Inferior parietal cortex (tissue), 1 donor: ENCODE results near the gene LRRC8D.

Source experiments
- DNase-seq: peaks from one replicate; pipeline ENCODE4 v3.0.0-alpha.2; 2016; ENCODE audit errors: extremely low spot score

The LRRC8D gene

DNA sequence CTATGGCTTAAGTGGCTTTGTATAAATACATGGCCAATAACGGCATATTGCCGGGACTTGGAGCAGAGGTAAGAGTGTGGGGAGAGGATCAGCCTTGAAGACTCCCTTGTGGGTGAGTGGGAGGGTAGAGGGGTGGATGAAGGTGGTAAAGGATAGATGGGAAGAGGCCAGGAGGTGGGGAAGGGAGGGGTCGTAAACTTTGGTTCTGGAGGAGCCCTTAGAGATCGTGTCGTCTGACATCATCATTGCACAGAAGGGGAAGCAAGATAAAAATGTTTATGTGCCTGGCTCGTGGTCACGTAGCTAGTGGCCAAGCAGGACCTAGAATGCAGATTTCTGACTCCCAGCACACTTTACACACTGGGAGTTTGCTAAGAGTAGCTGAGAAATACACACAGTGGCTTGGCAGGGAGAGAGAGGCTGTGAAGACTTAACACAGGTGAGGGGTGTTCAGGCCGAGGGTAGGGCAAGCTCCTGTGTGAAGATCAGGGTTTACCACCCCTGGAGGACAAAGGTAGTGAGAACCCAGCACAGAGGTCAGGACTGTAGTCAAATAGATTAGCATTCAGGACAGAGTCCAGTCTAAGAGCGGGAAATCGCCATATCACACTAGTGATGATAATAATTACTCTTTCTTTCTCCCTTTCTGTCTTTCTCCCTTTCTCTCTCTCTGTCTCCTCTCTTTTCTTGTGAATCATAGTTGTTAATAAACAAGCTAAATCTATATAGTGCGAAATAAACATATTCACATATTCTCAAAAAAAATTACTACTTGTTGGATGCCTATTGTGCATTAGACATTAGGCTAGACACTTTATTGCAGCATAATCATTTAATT lies 75.5 kb downstream of the LRRC8D start:
- DNase-seq = no peak

DNA sequence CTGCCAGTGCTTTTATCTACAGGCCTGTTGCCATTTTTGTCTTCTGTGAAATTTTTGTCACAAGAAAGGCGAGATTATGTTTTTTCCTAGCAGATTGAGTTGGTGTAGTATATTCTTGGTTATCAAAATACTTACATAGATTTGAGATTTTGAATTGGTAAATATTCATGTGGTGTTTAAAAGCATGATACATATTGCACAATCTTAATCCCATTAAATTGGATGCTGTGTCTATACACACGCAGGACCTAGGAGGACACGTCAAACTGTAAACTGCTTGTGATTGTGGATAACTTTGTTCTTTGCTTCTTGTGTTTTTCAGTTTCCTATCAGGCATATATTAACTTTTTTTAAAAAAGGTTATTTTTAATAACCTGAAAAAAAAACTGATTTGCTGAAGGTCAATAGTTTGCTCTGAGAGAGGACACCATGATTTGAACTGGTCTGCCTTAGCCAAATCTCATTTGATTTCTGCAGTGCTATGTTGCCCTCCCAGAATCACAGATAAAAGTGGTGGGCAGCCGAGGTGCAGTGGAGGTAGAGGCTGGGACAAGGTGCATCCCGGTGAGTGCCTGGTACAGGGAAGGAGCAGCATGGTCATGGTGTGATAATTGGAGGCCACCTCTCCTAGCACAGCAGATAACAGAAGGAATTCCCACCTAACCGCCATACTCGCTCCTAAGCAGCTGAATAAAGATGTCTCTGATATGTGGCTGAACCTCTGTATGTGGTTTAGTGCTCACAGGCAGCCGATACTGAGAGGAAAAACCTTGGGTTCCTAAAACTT lies 76.7 kb downstream of the LRRC8D start:
- no peak for DNase-seq

DNA sequence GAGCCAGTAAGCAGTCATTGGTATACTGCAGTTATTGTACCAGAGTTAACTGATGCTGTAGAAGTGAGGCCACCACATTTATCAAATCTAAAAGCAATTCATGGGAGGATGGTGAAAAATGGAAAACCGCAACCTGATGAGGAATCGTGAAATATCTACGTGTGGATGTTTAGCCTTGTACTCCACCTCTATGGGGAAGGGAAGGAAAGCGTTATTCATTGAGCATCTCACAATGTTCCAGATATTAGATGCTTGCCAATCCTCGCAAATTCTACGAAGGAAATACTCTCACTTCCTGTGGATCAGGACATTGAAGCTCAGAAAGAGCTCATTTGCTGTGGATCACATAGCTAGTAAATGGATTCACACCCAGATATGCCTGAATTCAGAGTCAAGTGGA lies 77.3 kb downstream of the LRRC8D start:
- DNase-seq = no peak

DNA sequence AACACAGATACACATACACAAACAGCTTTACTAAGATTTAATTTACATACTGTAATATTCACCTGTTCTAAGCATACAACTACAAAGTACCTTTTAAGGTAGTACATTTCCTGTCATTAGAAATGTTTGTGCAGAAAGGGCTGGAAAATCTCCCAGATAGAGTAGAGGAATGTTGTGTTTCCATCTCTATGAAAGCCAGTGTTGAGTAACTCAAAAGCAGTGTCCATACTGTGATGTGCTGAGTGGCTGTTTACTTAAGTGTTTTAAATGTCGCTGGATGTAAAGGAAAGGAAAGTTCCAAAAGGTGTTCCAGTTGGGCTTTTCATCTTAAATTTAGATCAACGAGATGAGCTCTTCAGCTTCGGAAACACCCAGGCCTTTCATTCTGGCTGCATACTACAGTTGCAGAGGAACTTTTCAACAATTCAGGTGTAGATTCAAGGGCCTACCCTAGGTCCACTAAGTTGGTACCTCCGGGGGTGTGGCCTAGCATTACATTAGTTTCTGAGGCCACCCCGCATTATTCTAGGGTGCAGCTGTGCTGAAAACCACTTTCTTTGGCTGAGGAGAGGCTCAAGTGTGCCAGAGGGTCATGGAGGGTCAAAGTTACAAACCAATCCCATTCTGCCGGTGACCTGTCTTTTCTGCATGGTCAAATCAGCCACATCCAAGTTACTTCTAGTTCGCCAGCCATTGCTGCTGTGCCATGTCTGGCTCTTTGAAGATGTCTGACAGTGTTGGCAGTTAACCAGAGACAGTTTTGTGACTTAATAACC lies 78.1 kb downstream of the LRRC8D start:
- no peak for DNase-seq

DNA sequence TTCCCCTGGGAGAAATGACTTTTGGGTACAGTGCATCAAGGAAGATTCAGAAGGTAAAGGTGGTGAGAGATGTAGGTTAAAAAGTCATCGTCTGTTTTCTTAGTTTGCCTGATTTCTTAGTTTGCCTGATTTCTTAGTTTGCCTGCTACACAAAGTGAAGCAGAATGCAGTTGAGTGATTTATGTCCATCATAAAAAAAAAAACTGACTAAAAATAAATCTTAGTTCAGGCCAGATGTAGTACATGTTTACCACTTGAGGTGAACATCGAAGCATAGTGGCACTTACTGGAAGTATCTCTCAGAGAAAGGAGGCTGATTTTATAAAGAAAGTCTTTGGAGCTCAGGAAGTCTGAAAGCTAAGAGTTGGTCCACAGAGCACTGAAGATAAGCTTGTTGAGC lies 79.5 kb downstream of the LRRC8D start:
- no peak for DNase-seq

DNA sequence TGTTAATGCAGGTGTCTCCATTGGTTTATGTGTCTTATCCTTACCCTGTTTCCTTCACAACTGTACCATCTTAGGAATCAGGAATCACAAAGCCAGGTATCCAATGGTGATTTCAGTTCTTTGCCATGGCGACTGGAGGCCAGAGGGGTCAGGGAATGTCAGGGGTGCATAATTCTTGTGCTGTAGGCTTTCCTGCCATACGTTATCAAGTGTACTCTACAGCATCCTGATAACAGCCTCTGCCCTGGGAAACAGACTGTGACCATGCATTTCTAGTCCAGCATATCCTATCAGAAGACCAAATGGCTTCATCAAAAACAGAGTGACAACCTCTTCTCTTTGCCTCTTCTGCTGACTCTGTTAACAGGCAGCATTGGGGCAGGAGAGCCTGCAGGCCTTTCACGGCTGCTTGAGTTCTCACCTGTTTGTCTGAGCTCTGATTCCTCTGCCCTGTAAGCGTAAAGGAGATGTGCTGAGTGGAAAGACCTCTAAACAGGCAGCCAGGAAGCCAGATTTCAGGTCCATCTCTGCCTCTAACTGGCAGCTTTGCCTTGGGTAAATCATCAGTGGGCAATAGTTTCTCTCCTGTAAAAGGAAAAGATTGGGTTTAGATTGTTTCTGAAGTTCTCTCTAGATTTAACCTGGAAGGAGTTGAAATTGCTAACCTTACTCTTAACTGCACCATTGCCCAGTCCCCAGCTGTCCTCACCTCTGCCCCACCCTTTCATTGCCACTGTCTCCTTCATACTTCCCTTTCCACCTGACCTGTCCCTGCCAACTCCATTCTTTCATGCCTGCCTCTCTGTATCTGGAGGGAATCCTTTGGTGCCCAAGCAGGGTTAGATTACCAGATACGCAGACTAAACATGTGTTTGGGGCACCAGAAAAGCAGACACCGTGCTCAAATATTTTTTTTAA lies 80.2 kb downstream of the LRRC8D start:
- no peak for DNase-seq

DNA sequence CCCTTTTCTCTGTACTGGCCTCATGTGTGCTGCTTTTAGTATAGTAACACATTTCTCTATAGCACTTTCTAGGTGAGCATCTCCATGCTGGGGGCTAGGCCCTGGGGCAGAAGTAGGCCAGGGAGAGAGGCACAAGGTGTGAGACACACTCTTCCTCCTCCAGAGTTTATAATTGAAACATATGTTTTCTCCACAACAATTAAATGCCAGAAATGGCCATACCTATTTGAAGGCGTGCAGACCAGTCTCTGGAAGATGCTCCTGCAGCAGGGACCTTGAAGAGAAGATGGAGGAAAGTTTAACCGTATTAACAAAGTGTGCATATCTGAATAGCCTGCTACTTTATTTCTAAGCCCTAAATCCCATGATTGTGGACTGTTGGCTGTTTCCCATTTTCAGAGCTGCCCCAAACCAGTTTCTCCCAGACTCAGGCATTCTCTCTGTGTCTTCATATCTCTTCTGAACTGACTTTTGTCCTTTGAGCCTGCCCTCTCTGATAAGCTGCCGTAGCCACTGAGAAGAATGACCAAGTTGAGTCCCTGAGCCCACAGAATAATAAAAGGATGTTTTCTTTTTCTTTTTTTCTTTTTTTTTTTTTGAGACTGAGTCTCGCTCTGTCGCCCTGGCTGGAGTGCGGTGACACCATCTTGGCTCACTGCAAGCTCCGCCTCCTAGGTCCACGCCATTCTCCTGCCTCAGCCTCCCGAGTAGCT lies 81.3 kb downstream of the LRRC8D start:
- no peak for DNase-seq

DNA sequence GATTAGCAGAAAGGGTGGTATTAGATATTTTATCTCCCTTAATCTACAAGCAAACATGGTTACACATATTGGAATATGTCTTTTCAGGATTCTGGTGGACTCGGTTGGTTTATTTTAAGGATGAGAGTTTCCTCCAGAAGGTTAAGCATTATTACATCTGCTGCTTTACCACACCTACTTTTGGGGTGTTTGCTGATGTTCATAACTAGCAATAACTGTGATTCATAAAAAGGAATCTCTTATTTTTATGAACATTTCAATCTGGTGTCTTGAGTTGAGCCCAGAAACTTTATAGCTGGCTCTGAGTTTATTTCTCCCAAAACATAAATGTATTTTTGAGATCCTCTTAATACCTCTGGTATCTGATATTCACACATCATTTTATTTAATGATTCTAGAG lies 82.7 kb downstream of the LRRC8D start:
- no peak for DNase-seq

DNA sequence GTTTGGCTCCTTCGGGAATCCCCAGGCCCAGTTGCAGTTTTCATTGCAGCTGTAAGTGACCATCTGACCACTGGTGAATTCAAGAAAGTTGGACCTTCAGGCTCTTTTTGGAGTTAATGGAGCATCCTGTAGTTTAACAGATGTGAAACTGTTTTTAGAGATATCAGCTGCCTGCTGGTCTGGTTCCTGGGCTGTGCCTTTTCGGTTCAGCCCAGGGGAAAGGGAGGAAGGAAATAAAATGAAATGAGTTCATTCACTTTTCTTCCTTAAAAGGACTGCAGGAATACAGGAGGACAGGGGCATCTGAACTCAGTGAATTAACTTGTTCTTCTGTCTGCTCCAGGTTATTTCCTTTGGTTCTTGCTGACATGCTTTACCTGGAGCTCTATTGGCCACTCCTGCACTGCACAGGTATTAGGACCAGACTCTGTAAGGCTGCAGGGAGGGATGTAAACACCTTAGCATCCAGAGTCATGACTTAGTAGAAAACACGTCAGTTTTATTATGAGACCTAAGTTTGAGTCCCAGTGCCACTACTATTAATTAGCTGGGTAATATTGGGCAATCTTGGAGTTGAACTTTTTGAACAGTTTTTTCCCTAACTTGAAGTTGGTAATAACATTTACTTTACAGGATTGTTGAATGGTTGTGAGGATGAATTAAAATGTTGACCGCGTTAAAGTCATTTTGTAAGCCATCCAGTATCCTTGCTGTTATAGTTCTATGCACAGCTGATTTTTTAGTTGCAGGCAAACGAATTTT lies 83.6 kb downstream of the LRRC8D start:
- DNase-seq = no peak

DNA sequence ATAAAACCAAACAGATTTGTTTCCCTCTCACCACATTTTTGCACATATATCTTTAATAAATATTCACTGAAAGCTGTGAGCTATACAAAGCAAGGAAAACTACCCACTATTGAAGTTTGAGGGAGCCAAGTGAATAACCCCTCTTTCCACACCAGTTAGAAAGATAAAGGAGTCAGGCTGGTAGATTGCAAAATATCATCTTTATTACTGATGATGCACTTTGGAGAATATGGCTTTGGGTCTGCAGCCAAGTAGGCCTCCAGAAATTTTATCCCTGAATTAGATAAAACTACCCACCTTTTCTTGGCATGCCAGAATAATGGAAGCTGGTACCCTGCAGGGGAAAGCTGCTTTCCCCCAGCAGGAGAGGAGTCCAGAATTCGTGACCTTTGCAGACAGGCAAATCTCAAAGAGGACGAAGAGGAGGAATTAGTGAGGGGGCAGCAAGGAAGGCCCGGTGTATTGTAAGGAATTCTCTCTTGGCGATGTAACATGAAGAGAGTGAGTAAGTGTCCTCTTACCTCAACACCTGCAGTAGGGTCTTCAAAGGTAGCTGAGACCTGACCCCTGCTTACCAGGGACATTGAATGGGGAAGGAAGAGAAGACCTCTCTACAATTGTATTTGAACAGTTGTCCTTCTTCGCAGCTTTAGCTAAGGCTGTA lies 84.7 kb downstream of the LRRC8D start:
- DNase-seq = no peak

DNA sequence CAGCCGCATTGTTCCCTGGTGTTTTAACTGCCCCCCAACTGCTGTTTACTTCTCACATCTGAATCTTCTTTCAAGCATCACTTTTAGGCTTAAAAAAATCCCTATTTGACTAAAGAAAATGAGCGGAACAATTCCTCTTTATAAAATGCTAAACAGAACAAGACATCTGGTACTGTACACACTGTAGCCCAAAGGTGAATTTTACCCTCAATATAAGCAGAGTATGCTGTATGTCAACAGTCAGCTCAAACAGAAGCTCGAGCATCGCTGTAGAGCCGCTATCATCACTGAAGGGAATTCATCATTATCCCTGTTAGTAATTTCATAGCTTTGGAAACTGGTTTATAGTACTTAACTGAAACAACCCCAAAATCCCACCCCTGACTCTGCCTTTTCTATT lies 85.3 kb downstream of the LRRC8D start:
- no peak for DNase-seq

DNA sequence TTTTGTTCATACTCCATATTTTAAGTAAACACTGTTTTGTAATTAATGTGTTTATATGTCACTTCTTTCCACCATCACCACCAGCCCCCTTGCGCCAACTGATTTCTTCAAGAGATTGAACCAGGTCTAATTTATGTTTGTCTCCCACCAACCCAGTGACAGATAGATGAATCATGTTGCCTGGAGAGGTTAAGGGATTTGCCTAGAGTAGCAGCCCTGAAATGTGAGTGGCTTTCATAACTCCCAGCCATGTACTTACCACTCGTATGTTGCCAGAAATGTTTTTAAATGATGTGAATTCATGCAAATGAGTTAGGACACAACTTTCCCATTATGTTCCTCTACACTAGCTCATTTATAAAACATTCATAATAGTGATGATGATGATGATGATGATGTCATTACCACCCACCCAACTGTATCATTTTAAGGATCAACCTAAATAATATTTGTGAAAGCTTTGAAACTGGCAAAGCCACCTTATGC lies 86.9 kb downstream of the LRRC8D start:
- no peak for DNase-seq

DNA sequence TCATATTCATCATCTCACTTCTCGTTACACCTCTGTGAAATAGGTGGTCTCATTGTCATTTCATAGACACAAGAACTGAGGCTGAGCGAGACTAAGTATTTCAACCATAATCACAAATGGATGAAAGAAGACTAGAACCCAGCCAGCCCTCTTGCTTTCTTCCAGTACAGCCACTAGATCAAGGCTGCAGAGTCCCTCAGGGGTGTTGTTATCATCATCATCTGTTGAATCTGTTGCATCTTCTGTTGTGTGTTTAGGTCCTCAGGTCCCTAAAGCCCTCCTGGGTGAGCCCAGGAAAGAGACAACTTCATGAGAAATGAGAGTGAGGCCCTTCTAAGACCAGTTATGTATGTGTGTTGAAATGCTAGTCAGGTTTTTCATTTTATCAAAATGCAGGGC lies 87.4 kb downstream of the LRRC8D start:
- DNase-seq = no peak

DNA sequence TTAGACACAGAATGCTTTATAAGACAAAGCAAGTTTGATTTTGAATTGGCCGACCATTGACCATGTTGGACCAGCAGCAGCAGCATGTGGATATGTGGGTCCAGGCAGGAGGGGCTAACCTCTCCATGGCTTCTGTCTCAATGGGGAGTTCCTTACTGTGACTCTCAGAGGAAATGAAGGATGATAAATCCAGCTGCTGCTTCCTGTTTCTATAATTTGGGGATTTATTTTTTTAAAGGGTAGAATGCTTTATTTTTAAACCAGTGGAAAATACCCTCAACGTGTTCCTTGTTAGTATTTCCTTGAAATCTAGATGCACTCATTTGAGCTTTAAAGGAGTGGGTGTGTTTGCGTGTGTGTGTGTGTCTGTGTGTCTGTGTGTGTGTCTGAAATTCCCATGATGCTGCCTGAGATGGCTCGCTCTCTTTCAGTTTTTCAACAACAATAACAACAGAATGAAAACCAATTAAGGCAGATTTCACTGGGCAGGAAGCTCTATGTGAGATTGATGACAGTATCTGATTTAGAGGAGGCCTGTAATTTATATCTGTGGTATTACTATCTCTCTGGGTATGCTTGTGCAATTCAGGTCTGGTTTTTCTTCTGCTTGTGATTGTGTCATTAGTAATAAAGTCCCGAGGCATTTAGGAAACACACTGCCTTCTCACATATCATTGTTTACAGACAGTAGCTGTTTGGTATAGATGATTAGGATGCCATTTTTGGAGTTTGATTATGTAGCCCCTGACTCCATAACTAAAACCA lies 88.0 kb downstream of the LRRC8D start:
- DNase-seq = no peak

DNA sequence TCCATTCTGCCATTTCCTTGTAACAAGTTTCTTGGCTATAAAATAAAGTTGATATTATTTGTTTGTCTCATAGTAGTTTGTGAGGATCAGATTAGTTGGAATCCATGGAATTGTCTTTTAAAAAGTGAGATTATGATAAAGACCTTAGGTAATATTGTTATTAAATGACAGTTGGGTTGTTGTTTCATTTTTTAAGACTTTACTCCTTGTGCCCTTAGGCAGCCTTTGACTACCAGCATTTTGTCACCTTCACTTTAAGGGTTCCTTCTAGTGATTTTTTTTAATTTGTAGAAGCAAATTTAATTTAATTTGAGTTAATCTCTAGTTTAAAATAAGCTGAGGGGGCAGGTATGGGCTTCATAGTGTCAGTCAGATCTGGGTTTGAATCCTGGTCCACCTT lies 89.4 kb downstream of the LRRC8D start:
- no peak for DNase-seq

DNA sequence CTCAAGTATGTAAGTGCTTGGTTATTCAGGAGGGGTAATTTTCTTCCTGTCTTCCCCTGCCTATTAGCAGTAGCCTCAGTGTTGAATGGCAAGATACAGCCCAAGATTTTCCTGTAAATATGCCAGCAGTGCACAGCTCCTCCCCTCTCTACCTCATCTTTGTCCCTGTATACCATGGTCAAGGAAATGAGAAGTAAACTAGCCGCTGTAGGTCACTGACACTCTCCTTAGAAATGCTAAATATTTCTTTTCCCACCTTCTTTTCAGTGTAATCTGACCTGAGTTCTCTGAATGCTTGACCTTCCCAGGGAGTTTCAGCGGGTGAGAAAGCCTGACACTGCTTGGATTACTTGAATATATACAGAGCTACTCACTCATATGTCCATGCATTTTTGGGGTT lies 89.9 kb downstream of the LRRC8D start:
- DNase-seq = no peak

DNA sequence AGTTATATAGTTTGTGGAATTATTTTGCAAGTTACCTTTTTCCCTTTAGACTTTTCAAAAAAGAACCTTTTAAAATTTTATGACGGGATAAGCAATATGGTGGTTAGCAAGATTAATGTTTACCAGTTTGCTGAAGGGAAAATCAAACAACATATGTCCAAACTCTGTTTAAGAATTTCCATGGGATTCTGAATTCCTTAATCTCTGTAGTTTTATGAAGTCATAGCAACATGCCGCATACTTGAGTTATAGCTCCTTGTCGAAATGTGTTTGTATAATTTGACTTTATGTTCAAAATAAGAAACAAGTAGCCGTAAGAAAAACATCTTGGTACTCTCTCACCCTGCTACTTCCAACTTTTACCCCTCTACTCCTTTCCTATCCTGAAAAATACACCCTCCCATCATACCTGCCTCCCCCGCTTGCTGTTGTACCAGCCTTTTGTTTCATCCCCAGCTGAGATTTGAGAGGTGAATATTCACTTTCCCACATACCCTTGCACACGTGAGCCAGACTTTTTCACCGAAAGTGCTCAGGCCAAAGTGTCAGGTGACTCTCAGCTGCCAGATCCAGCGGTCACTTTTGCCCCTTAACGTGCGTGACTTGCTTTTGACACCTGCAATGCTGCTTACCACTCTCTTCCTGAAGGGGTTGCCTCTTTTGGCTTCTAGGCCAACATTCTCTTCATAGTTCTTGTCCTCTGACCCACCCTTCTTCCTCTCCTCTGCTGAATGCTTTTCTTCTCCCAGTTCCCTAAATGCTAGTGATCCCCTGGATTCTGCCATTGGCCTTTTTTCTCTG lies 90.6 kb downstream of the LRRC8D start:
- no peak for DNase-seq

DNA sequence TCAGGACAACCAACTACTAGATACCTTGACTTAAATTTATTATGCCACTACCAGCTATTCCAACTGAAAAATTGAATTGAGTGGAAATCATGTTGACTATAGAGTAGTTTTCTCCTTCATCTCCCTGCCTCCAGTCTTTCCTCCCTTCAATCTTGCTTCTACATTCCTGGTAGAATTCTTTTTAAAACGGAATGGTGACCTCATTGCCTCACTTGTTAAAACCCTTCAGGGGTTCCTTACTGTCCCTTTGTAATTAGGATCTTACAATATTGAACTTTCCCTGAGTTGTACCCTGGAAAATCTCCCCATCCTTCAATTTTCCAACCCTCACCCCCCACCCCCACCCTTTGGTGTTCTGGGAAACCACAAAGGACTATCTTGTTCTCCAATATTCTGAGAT lies 91.2 kb downstream of the LRRC8D start:
- DNase-seq = no peak
